Activated naive CD8-positive, alpha-beta T cell treated with anti-CD3 and anti-CD28 coated beads for 36 hours (primary cell): Measurements from ENCODE around the gene CCM2. TPM values are rescaled to one million over a fixed set of nuclear protein-coding genes. Genes with fewer than 3 reads are reported as not detected.
"Not testable (repeated sequence)": the region's sequence is repeated elsewhere in the genome, so short reads cannot be mapped to it uniquely, and the experiment has no call there.

Experiments used
- DNase-seq: peaks from one replicate; pipeline ENCODE4 v3.0.0; 2021
- H3K27ac Mint-ChIP-seq: one replicate; pipeline ENCODE4 v1.8.0; 2022; ENCODE audit warnings: mild to moderate bottlenecking, moderate library complexity, mixed read lengths
- H3K27me3 Mint-ChIP-seq: one replicate; pipeline ENCODE4 v1.8.0; 2022; ENCODE audit warnings: mild to moderate bottlenecking, mixed read lengths
- H3K36me3 Mint-ChIP-seq: one replicate; pipeline ENCODE4 v1.8.0; 2021; ENCODE audit warnings: mild to moderate bottlenecking, mixed read lengths
- H3K4me1 Mint-ChIP-seq: one replicate; pipeline ENCODE4 v1.8.0; 2021; ENCODE audit warnings: mixed read lengths
- H3K4me3 Mint-ChIP-seq: one replicate; pipeline ENCODE4 v1.8.0; 2022; ENCODE audit warnings: mild to moderate bottlenecking, moderate library complexity, mixed read lengths
- H3K9me3 Mint-ChIP-seq: one replicate; pipeline ENCODE4 v1.8.0; 2022; ENCODE audit warnings: mixed read lengths
- total RNA-seq, 2 experiments: library from RNA; stranded (reverse); gene quantifications; one replicate each; pipeline ENCODE4 v1.2.3, GENCODE V29; 2021

Gene CCM2
- total RNA-seq, 2 experiments from 2014 or later, result 50.8 to 51.6 TPM

DNA sequence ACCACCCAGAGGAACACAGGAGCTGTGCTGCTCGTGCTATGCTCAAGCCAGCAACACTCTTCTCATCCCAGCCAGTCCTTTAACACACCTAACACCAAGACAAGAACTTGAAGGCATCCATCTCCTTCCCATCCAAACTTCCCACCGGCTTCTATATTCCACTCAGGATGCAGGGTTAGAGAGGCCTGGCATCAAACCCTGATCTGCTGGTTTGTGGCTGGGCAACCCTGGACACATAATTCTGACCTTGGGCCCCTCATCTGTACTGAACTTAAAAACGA lies 15.6 kb upstream of the CCM2 start:
- Mint-ChIP-seq H3K36me3 (peaks cover 64% of the 10 kb centered on the region), H3K4me3 (peak overlapping the region; percentile 99), H3K27ac (peak overlapping the region; percentile 100), H3K27me3 (peaks cover 7% of the 10 kb centered on the region), H3K4me1 (peaks cover 75% of the 10 kb centered on the region), H3K9me3 (no peaks in the 10 kb centered on the region)
- no peak for DNase-seq

DNA sequence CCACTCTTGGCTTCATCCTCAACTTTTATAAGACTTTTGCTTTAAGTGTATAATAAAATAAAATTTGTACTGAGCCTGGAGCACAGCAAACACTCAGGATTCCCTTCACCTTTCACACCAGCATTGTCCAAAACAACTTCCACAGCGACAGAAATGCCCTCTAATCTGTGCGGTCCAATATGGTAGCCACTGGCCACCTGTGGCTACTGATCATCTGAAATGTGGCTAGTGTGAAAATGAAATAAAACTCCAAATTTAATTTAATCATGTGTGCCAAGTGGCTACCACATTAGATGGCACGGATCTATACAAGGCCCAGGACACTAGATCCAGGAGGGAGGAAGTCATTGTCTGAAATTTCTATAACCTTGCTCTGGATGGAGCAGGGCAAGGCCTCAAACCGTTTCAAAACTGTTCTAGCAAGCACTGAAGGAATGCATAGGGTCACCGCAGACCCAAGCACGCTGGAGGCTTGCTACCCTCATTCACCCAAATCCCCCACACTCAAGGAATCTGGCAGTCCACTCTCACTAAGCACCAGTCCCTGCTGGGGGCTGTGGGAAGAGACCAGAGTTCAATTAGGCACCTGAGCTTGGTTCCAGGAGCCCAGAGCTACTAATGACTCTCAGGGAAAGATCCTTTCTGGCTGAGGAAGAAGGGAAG lies 14.8 kb upstream of the CCM2 start:
- H3K9me3 Mint-ChIP-seq, result no peaks in the 10 kb centered on the region
- peak overlapping the region; percentile 100 for H3K27ac Mint-ChIP-seq
- H3K36me3 Mint-ChIP-seq, result peaks cover 64% of the 10 kb centered on the region
- H3K4me1 Mint-ChIP-seq, result peaks cover 68% of the 10 kb centered on the region
- no peak for DNase-seq
- H3K27me3 Mint-ChIP-seq, result peaks cover 7% of the 10 kb centered on the region
- peak overlapping the region; percentile 99 for H3K4me3 Mint-ChIP-seq

DNA sequence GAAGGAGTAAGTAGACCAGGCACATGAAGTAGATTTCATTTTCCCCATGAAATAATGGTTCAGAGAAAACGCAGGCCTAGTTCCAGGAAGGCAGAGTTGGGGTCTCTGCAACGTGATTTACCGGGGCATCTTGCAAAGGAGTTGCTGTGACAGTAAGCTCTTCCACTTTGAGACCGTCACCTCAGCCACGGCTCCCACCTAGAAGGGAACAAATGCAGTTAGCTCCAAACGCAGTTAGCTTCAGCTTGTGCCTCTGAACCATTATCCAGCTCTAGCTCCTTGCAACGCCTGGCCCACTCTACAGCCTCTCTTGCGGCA lies 14.1 kb upstream of the CCM2 start:
- peak overlapping the region; percentile 99 for H3K4me3 Mint-ChIP-seq
- H3K27me3 Mint-ChIP-seq, result peaks cover 7% of the 10 kb centered on the region
- peak overlapping the region; percentile 100 for H3K27ac Mint-ChIP-seq
- H3K4me1 Mint-ChIP-seq, result peaks cover 61% of the 10 kb centered on the region
- H3K9me3 Mint-ChIP-seq, result no peaks in the 10 kb centered on the region
- no peak for DNase-seq
- peaks cover 64% of the 10 kb centered on the region for H3K36me3 Mint-ChIP-seq

- H3K9me3 Mint-ChIP-seq, result no peaks in the 10 kb centered on the region
- peak overlapping the region; percentile 99 for H3K4me3 Mint-ChIP-seq
- DNase-seq, result peak; percentile 98
- H3K27me3 Mint-ChIP-seq, result peaks cover 7% of the 10 kb centered on the region
- H3K4me1 Mint-ChIP-seq, result peaks cover 57% of the 10 kb centered on the region
- peak overlapping the region; percentile 100 for H3K27ac Mint-ChIP-seq
- peaks cover 60% of the 10 kb centered on the region for H3K36me3 Mint-ChIP-seq
These were observed 13.6 kb upstream of the CCM2 start for GRCh38 chr7:44986218-44987053.

DNA sequence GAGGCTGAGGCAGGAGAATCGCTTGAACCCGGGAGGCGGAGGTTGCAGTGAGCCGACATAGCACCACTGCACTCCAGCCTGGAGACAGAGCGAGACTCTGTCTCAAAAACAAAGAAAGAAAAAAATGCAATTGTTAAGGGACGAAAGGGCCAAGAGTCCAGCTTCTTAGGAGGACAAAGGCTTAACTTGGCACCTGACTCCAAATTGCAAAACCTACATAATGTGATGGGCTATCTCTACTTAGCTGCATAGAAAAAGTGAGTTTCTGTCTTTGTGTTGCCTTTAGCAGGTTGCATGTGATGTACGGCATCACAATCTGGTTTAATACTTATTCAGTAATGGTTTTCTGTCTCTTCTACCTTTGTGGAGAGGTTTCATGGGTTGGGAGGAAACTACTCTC lies 12.5 kb upstream of the CCM2 start:
- Mint-ChIP-seq H3K27ac (peak overlapping the region; percentile 100), H3K27me3 (peaks cover 7% of the 10 kb centered on the region), H3K9me3 (no peaks in the 10 kb centered on the region), H3K36me3 (peaks cover 53% of the 10 kb centered on the region), H3K4me1 (peaks cover 47% of the 10 kb centered on the region), H3K4me3 (peak overlapping the region; percentile 99)
- DNase-seq, result no peak

DNA sequence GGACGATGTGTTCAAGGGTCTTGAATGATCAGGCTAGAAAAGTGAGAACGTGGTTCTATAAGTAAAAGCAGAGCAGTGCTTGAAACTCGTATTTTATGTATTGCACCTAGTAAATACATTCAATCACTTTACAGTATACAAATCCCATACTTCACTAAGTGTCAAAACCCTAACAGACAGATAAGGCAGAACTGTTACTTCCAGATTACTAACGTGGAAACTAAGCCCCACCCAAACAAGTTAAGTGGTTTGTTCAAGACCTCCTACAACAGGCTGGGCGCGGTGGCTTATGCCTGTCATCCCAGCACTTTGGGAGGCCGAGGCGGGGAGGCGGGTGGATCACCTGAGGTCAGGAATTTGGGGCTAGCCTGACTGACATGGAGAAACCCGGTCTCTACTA lies 12.0 kb upstream of the CCM2 start:
- H3K9me3 Mint-ChIP-seq, result no peaks in the 10 kb centered on the region
- H3K4me3 Mint-ChIP-seq, result peak overlapping the region; percentile 99
- H3K27ac Mint-ChIP-seq, result peak overlapping the region; percentile 100
- H3K27me3 Mint-ChIP-seq, result peaks cover 7% of the 10 kb centered on the region
- DNase-seq, result no peak
- peaks cover 50% of the 10 kb centered on the region for H3K36me3 Mint-ChIP-seq
- H3K4me1 Mint-ChIP-seq, result peaks cover 43% of the 10 kb centered on the region

GRCh38 chr7:44988701-44989100 lies 11.3 kb upstream of the CCM2 start:
- H3K36me3 Mint-ChIP-seq, result peaks cover 43% of the 10 kb centered on the region
- no peak overlapping the region for H3K27ac Mint-ChIP-seq
- DNase-seq, result no peak
- H3K4me3 Mint-ChIP-seq, result no peak overlapping the region
- H3K27me3 Mint-ChIP-seq, result peaks cover 7% of the 10 kb centered on the region
- no peaks in the 10 kb centered on the region for H3K9me3 Mint-ChIP-seq
- peaks cover 37% of the 10 kb centered on the region for H3K4me1 Mint-ChIP-seq

- H3K9me3 Mint-ChIP-seq, result no peaks in the 10 kb centered on the region
- no peak overlapping the region for H3K4me3 Mint-ChIP-seq
- H3K4me1 Mint-ChIP-seq, result peaks cover 33% of the 10 kb centered on the region
- no peak overlapping the region for H3K27ac Mint-ChIP-seq
- peaks cover 6% of the 10 kb centered on the region for H3K27me3 Mint-ChIP-seq
- peaks cover 39% of the 10 kb centered on the region for H3K36me3 Mint-ChIP-seq
- no peak for DNase-seq
These were observed 10.9 kb upstream of the CCM2 start for GRCh38 chr7:44989132-44989531.

DNA sequence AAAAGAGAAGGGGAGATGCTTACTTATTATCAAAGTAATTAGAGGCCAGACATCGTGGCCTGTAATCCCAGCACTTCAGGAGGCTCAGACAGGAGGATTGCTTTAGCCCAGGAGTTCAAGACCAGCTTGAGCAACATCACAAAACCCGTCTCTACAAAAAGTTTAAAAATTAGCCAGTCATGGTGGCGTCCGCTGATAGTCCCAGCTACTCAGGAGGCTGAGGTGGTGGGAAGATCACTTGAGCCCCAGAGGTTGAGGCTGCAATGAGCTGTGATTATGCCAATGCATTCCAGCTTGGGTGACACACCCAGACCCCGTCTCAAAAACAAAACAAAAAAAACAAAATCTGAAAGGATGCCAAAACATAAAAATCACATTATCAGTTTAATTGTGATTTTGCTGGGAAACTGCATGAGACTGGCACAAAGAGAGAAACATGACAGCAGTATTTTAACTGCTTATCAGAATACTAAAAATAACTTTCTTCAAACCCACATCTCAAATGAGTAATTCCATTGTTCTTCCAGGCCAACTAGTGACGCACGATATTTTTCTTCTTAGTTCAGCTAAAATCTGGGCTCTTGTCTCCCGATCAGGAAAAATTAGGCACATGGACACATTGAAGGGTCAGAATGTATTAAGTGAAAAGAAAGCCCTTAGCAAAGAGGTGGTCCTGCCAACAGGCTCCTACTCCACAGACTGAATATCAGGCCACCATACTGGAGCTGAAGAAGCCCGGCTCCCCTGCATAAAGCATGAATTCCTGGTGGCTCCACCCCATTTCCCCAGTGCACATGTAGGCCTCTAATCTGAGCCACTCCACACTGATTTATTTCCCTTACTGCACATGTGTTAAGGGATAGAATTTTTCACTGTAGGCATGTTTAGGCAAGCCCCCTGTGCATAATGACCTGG lies 9.6 kb upstream of the CCM2 start:
- Mint-ChIP-seq H3K4me1 (peaks cover 31% of the 10 kb centered on the region), H3K9me3 (no peaks in the 10 kb centered on the region), H3K27ac (no peak overlapping the region), H3K27me3 (peaks cover 3% of the 10 kb centered on the region), H3K36me3 (peaks cover 26% of the 10 kb centered on the region), H3K4me3 (no peak overlapping the region)
- DNase-seq, result no peak

- H3K36me3 Mint-ChIP-seq, result peaks cover 11% of the 10 kb centered on the region
- peaks cover 38% of the 10 kb centered on the region for H3K4me1 Mint-ChIP-seq
- H3K27me3 Mint-ChIP-seq, DNase-seq, H3K9me3 Mint-ChIP-seq, H3K27ac Mint-ChIP-seq, H3K4me3 Mint-ChIP-seq: not testable (repeated sequence)
These were observed 7.8 kb upstream of the CCM2 start for GRCh38 chr7:44992004-44992795.

DNA sequence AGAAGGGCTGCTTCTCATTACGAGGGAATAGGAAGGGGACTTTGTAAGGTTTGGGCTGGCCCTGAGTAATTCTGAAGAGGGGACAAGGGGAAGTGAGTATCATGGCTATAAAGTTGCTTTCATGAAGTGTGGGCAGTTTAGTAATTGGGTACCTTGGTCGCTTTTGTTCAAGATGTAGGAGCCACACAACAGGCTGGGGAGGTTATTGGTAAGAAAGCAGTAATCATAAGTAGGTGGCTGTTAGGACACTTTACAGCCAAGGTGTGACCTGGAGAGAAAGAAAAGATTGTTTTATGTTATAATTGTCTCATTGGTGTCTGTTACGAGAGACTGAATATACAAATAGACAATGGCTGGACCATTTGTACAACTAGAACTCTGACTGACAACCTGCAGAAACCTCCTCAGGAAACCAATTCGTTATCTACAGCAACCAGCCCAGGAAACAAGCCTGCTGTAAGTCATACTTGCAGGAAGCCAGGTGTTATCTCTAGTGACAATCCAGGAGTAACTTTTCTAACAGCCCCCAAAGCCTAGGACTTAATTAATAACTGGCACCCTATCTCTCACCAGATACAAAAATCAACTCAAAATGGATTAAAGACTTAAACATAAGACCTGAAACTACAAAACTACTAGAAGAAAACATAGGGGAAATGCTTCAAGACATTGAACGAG lies 5.0 kb upstream of the CCM2 start:
- no peak for DNase-seq
- peaks cover 5% of the 10 kb centered on the region for H3K36me3 Mint-ChIP-seq
- H3K4me1 Mint-ChIP-seq, result peaks cover 26% of the 10 kb centered on the region
- peak overlapping the region; percentile 51 for H3K4me3 Mint-ChIP-seq
- no peaks in the 10 kb centered on the region for H3K27me3 Mint-ChIP-seq
- peak overlapping the region; percentile 31 for H3K27ac Mint-ChIP-seq
- H3K9me3 Mint-ChIP-seq, result no peaks in the 10 kb centered on the region

DNA sequence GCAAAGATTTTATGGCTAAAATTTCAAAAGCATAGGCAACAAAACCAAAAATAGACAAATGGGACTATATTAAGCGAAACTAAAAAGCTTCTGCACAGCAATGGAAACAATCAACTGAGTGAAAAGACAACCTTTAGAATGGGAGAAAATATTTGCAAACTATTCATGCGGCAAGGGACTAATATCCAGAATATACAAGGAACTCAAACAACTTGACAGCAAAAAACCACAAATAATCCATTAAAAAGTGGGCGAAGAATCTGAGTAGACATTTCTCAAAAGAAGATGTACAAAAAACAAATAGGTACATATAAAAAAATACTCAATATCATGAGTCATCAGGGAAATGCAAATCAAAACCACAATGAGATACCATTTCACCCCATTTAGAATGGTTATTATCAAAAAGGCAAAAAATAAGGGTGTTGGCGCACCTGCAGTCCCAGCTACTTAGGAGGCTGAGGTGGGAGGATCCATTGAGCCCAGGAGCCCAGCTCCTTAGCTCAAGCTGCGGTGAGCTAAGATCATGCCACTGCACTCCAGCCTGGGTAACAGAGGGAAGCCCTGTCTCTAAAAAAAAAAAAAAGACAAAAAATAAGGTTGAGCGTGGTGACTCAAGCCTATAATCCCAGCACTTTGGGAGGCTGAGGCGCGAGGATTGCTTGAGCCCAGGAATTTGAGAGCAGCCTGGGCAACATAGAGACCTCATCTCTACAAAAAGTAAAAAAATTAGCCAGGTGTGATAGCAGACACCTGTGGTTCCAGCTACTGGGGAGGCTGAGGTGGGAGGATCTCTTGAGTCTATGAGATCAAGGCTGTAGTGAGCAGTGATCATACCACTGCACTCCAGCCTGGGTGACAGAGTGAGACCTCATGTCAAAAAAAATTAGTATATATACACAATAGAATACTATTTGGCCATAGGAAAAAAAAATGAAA lies 4.2 kb upstream of the CCM2 start:
- DNase-seq, result no peak
- peaks cover 26% of the 10 kb centered on the region for H3K4me1 Mint-ChIP-seq
- H3K36me3 Mint-ChIP-seq, result peaks cover 5% of the 10 kb centered on the region
- no peaks in the 10 kb centered on the region for H3K27me3 Mint-ChIP-seq
- peak overlapping the region; percentile 51 for H3K4me3 Mint-ChIP-seq
- peak overlapping the region; percentile 31 for H3K27ac Mint-ChIP-seq
- H3K9me3 Mint-ChIP-seq, result no peaks in the 10 kb centered on the region

DNA sequence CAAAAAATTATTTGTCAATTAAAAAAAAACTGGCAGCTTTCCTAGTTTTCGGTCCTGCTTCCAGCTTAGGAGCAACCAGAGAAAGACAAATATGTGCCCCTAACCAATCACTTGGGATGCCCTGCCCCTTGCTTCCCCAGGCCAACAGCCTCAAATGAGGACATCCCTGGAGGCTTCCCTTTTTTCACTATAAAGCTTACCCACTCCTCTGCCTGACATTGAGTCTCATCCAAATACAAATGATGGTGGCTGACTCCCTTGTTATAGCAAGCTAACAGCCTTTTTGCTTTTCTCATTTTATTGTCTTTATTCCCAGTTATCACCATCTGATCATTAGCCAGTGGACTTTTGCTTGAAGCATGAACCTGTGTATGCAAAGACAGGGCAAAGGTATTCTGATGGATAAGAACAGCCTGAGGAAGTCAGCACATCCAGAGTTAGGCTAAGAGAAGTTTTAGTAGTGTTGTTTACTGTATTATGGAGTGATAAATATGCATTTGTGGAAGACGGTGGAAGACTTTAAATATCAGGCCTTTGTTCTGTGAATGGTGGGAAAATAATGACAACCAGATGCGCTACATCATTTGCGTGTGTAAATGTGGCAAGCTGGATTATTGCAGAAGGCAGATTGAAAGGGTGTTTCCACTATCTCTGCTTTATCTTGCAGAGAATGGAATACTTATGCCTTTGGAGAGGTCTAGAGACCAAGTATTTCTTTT lies 1.7 kb upstream of the CCM2 start:
- Mint-ChIP-seq H3K27ac (peak overlapping the region; percentile 93), H3K4me3 (peak overlapping the region; percentile 90), H3K9me3 (no peaks in the 10 kb centered on the region), H3K27me3 (no peaks in the 10 kb centered on the region), H3K36me3 (peaks cover 12% of the 10 kb centered on the region), H3K4me1 (peaks cover 42% of the 10 kb centered on the region)
- DNase-seq, result no peak
